Measurements from ENCODE around the gene TSPAN2.

The TSPAN2 gene

GRCh38 chr1:115073298-115074087 lies 15.8 kb downstream of the TSPAN2 start:
- DNase-seq: no peak

GRCh38 chr1:115071012-115071664 lies 18.2 kb downstream of the TSPAN2 start:
- no peak for DNase-seq

DNA sequence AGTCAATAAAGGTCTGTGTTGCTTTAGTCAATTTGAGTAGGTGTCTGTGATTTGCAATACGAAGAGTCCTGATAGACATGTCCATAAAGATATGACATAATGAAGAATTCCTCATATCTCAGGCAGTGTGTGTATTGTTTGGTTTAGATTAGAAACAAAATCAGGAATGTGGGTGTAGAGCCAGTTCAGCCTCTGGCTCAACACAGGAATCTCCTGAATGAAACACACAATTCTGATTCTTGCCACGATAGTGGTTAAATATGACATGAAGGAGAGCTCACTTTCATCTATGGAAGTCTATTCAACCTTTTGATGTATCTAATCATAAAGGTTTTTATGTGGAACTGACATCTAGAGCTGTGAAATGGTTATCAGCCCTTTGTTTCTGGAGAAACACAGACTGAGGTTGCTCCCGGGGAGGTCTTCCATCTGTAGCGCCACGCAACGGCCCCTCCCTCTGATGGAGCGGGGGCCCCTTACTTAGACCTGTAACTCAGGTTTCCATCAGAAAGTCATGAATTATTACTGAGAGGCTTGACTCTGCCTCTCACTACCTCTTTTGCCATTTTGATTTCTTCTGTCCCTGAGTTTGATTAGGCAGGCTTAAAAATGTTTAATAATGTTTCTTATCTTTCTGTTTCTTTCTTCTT lies 19.5 kb downstream of the TSPAN2 start:
- no peak for DNase-seq

GRCh38 chr1:115068826-115069585 lies 20.3 kb downstream of the TSPAN2 start:
- DNase-seq: no peak

- no peak for DNase-seq
These were observed 22.0 kb downstream of the TSPAN2 start for GRCh38 chr1:115067161-115067859.

DNA sequence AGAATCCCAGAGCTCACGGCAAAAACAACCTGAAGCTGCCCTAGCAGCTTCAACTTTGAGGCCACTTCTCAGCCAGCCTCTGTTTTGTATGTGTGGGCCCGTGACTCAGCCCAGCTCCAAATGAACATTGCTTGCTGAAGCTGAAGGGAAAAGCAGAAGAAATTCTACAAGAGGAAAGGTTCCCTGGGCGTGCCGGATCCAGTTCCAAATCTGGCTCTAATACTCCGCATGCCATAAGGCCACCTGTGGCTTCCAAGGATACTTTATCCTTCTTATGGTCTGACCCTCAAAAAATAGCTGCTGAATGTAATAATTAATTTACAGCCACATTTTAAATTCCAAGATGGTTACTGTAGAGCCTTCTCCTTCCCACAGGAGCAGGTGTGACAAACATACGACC lies 24.3 kb downstream of the TSPAN2 start:
- no peak for DNase-seq

DNA sequence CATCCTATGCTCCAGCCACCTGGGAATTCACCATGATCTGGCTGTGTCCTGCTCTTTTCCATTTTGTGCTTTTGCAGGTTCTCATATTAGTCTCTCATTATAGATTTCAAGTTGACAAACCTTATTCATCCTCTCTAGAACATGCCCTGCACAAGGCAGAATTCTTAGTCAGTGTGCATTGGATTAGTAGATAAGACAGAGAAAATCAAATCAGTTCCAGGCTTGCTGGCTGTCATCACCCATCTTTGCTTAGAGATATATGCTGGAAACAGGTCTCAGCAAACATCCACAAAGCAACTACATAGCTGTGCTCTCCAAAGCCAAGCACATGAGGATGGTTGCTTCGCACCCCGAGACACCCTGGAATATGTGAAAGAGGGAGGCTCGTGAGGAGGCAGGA lies 24.8 kb downstream of the TSPAN2 start:
- DNase-seq: no peak

DNA sequence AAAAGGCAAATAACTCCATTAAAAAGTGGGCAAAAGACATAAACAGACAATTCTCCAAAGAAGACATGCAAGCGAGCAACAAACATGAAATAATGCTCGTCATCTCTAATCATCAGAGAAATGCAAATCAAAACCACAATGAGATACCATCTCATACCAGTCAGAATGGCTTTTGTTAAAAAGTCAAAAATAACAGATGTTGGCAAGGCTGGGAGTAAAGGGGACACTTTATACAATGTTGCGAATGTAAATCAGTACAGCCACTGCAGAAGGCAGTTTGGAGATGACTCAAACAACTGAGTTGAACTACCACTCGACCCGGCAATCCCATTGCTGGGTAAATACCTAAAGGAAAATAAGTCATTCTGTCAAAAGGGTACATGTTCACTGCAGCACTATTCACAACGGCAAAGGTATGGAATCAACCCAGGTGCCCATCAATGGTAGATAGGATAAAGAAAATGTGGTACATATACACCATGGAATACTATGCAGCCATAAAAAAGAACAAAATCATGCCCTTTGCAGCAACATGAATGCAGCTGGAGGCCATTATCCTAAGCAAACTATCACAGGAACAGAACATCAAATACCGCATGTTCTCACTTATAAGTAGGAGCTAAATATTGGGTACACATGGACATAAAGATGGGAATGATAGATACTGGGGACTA lies 25.9 kb downstream of the TSPAN2 start:
- DNase-seq: no peak

- DNase-seq: no peak
These were observed 26.7 kb downstream of the TSPAN2 start for GRCh38 chr1:115062542-115063004.

- DNase-seq: no peak
These were observed 28.8 kb downstream of the TSPAN2 start for GRCh38 chr1:115060501-115060900.

DNA sequence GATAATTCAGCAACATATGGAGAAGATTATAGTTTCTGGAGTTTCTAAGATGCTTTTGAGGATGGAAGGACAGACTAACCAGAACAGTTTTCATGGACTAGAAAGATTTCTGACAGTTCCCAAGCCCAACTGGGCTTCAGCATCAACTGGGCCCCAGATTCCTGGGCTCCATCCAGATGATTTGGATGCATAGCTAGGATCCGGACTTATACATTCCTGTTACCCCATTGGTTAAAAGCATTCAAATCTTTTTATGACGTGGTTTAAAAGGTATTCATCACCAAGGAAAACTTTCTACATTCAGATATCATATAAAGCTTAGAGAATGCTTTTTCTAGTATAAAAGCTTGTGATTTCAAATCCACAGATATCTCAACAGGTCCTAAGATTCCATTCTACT lies 30.0 kb downstream of the TSPAN2 start:
- no peak for DNase-seq

DNA sequence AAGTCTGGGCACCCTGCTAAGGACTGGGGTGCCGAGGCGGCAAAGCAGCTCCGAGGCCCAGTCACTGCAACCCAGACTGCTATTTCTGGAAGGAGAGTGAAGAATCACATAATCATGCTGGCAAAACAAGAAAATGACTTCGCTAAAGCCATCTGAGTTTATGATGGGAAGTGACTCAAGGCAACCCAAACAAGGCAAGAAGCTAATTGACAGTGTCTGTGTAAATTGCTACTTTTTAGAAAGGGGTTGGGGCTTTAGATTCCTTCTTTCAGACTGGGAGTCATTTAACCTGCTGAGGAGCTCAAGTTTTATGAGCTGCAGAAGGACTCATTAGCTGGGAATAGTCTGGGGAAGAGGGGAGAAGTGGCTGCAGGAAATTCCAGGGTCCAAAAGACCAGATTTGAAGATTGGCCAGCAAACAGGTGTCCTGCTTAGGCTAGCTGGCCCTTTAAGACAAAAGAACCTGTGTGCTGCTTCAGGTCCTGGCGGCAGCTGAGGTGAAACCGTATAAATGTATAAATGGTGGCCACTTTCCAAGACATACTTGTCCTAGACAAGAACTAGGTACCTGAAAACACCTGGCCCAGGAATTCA lies 31.5 kb downstream of the TSPAN2 start:
- no peak for DNase-seq

DNA sequence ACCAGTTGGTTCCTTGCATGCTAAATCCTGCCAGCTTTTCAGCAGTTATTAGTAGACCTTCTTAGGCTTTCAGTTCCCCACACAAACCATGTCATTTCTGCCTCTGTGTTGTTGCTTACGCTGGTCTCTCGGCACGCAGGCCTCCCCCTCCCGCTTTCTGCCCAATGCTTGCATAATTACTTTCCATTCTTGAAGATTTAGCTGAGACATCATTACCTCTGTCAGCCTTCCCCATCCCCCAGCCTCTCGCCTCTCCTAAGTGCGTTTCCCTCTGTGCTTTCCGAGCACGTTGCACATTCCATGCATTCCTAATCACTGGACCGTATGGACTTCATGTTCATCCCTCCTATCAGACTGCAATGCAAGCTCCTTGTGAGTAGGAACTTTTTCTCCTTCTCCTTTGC lies 32.9 kb downstream of the TSPAN2 start:
- no peak for DNase-seq

GRCh38 chr1:115052454-115053083 lies 36.7 kb downstream of the TSPAN2 start:
- no peak for DNase-seq

GRCh38 chr1:115051850-115052249 lies 37.5 kb downstream of the TSPAN2 start:
- DNase-seq: no peak

DNA sequence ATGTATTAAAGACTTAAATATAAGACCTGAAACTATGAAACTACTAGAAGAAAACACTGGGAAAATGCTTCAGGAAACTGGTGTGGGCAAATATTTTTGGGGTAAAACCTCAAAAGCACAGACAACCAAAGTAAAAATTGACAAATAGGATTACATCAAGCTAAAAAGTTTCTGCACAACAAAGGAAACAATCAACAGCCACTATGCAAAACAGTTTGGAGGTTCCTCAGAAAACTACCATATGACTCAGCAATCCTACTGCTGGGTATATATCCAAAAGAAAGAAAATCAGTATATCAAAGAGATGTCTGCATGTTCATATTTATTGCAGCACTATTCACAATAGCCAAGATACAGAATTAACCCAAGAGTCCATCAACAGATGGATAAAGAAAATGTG lies 42.6 kb downstream of the TSPAN2 start:
- DNase-seq: no peak

DNA sequence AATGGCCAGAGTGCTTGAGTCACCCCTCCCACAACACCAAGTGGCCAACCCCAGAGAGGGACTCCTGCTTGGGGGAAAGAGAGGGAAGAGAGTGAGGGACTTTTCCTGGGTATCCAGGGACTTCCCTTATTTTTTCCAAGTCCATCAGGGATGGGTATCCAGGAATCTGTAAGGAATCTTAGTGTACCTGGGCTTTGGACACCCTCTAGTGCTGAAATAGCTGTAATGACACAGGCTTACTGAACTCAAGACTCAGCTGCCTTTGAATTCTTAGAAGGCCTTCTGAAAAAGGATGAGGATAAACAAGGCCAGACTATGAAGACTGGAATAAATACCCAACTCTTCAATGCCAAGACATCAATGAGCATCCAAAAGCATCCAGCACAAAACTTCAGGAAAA lies 47.6 kb downstream of the TSPAN2 start:
- no peak for DNase-seq

DNA sequence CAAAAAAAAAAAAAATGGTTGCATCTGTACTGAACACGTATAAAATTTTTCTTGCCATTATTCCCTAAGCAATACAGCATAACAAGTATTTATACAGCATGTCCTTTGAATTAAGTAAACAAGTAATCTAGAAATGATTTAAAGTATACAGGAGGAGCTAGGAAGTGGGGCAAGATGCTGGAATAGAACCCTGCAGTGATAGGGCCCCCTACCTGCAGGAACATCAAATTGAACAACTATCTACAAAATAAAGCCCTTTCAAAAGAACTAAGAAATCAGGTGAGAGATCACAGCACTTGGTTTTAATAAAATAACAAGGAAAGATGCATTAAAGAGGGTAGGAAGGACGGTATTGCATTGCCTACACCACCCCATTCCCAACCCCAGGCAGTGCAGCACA lies 48.8 kb downstream of the TSPAN2 start:
- DNase-seq: no peak

DNA sequence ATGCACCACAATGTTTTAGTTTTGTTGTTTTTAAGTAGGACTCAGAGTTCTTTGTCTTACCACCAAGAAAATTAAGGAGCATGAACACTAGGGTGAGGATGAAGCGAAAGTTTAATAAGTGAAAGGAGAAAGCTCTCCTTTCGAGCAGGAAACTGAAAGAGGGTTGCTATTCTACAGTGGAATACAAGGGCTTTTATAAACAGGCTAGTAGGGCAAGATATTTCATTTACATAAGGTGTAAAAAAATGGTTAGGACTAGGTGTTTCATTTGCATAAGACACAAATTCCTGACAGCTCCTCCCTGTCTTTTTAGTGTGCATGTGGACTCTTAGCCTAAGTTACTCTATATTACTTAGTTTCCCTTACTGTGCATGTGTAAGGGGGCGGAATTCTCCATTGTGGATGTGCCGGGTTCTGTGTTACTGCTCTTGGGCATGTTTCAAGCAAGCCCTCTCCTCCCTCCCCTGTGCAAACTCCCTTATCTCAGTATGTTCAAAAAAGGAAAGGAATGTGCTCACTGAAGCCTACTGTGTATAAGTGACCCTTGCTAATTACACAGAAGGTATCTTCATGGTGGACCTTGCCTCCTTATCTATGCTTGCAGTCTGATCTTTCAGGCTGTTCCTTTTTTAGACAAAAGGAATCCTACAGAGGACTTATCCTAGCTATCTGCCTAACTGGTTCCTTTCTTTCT lies 52.3 kb downstream of the TSPAN2 start:
- no peak for DNase-seq

DNA sequence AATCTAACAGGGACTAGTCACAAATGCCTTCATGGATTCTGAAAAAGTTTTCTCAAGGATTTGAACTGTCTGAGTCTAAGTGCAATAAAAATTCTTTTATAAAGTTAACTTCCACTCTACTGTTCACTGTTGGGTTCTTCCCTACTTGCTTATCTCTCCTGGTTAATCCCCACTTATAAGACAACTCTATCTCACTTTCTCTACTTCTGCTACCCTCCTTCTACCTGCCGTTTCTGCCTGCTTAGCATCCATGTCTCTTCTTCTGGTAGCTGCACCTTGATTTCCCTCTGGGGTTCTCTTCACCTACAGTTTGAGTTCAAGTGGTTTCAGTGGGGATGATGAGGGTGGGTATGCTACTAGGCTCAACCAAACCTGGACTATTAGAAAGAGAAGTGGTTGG lies 53.7 kb downstream of the TSPAN2 start:
- no peak for DNase-seq

DNA sequence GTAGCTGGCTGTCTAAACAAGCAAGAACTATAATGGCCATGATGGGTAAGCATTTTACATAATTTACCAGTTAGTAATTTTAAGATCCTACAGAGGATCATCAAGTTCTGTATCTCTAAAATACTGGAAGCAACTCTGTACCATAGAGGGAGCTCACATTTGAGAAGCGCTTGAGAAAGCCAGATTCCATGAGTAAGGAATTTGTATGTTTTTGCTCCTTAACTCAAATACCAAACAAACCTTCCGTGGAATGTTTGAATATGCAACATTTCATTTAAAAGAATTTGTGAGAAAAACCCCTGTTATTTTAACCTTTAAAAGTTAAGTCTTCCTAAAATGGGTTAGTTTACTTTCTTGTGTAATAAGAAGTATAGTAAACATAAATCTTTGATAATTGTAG lies 57.7 kb downstream of the TSPAN2 start:
- DNase-seq: no peak
